Fibroblast of lung (primary cell): Measurements from ENCODE around the gene CCDC85A. TPM values are rescaled to one million over a fixed set of nuclear protein-coding genes. Genes with fewer than 3 reads are reported as not detected.

Experiments
- DNase-seq, 2 donors: peaks; one replicate each; pipeline versions ENCODE4 v3.0.0 to v3.0.0-alpha.2; 2010; ENCODE audit warnings: low read depth in 2 of 2
- H2AFZ ChIP-seq: 2 replicates; pipeline ENCODE4 v1.5.1; 2012; ENCODE audit warnings: low read length, control low read depth, inconsistent platforms
- H3K27ac ChIP-seq: 2 replicates; pipeline ENCODE4 v1.5.1; 2011; ENCODE audit warnings: low read length, control low read depth; ENCODE audit not compliant: insufficient read depth
- H3K27me3 ChIP-seq: 2 replicates; pipeline ENCODE4 v1.5.1; 2011; ENCODE audit warnings: mild to moderate bottlenecking, low read length; ENCODE audit not compliant: control insufficient read depth, insufficient read depth
- H3K36me3 ChIP-seq: 2 replicates; pipeline ENCODE4 v1.5.1; 2011; ENCODE audit warnings: low read length; ENCODE audit not compliant: control insufficient read depth, insufficient read depth
- H3K4me1 ChIP-seq: 2 replicates; pipeline ENCODE4 v1.5.1; 2011; ENCODE audit warnings: low read length; ENCODE audit not compliant: control insufficient read depth, insufficient read depth; ENCODE audit errors: extremely low read depth
- H3K4me2 ChIP-seq: 2 replicates; pipeline ENCODE4 v1.5.1; 2011; ENCODE audit warnings: low read length, control low read depth; ENCODE audit not compliant: insufficient read depth; ENCODE audit errors: extremely low read depth
- H3K4me3 ChIP-seq, 4 experiments: fragments of 200-600 bp in 1 of 4; sonication (generic) in 1 of 4; replicated peaks in 1 of 4; 2 replicates each; pipeline ENCODE4 v1.5.1; 2011 to 2016; ENCODE audit warnings: low read length in 4 of 4, low read depth in 3 of 4, mild to moderate bottlenecking in 3 of 4, control low read depth in 2 of 4, inconsistent platforms in 1 of 4, mixed read lengths in 1 of 4; ENCODE audit not compliant: insufficient read depth in 1 of 4; ENCODE audit errors: control extremely low read depth in 1 of 4
- H3K79me2 ChIP-seq: 2 replicates; pipeline ENCODE4 v1.5.1; 2012; ENCODE audit warnings: mild to moderate bottlenecking, low read length, inconsistent platforms; ENCODE audit not compliant: control insufficient read depth, insufficient read depth
- H3K9ac ChIP-seq: 2 replicates; pipeline ENCODE4 v1.5.1; 2011; ENCODE audit warnings: mild to moderate bottlenecking, low read length, control low read depth; ENCODE audit not compliant: insufficient read depth
- H3K9me3 ChIP-seq: 2 replicates; pipeline ENCODE4 v1.5.1; 2012; ENCODE audit warnings: low read depth, low read length; ENCODE audit not compliant: control insufficient read depth, insufficient read depth
- H4K20me1 ChIP-seq: 2 replicates; pipeline ENCODE4 v1.5.1; 2011; ENCODE audit warnings: low read length; ENCODE audit not compliant: control insufficient read depth, insufficient read depth; ENCODE audit errors: extremely low read depth
- EZH2 ChIP-seq: IDR thresholded peaks from 2 replicates; pipeline ENCODE4 v1.5.1; 2012; ENCODE audit warnings: low read length, control low read depth, mild to moderate bottlenecking; ENCODE audit errors: missing control alignments
- polyA plus RNA-seq, 2 donors: library from polyadenylated mRNA; depleted of rRNA in 1 of 2; stranded (reverse) in 1 of 2; unstranded in 1 of 2; fragments of >200 nt; gene quantifications; 2 replicates each; pipeline ENCODE4 v1.2.1, GENCODE V29; 2011 to 2012; ENCODE audit warnings: missing spikeins in 1 of 2
- total RNA-seq: library from RNA; depleted of rRNA; stranded (reverse); fragments of >200 nt; gene quantifications from 2 replicates; pipeline ENCODE4 v1.2.1, GENCODE V29; 2014
- TF ChIP-seq, protein P1 (sequence below), 2 donors: IDR thresholded peaks in 1 of 2; conservative IDR thresholded peaks in 1 of 2; 1 replicate in 1 of 2; 2 replicates in 1 of 2; pipeline ENCODE4 v1.5.1; 2011 to 2012; ENCODE audit warnings: low read length in 2 of 2, control low read depth in 1 of 2, inconsistent platforms in 1 of 2, low read depth in 1 of 2, mild to moderate bottlenecking in 1 of 2

Gene CCDC85A
- total and polyA plus RNA-seq, 2 donors (not counting 1 experiment from before 2014, with no cell fraction given) = 0.03 TPM; not detected in 1

DNA sequence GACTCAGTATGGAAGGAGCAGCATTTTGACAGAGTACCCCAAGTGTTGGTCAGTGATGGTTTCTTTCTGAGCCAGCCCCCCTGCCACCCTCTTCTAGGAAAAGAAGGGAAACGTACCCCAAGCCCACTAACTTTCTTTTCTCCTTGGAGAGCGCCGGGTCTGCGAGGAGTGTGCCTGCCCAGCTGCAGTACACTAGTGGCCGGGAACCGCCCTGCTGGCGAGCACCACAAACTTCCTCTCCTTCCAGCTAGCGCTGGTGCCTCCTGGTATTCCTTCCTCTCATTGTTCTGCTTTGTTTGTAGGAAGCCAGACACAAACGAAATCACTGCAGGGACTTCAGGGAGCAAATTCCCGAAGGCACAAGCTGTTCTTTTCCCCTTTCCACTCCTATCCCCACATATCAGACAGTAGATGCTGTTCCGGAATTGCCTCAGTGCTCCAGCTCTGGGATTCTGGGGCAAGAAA, 1.8 kb downstream of the CCDC85A start:
- Histone ChIP-seq H3K4me3 (peak overlapping the region in 2 of 4 experiments; percentile 16 to 38), H3K4me2 (no peak overlapping the region), H3K27ac (no peak overlapping the region), H3K9ac (no peak overlapping the region), H3K79me2 (no peaks in the 10 kb centered on the region), H3K27me3 (peaks cover 19% of the 10 kb centered on the region), H4K20me1 (no peaks in the 10 kb centered on the region), H3K36me3 (no peaks in the 10 kb centered on the region), H3K4me1 (no peaks in the 10 kb centered on the region), H2AFZ (no peak overlapping the region), H3K9me3 (no peaks in the 10 kb centered on the region)
- DNase-seq = peak in 1 of 2 donors; percentile 59
- TF ChIP-seq, protein P1, sequence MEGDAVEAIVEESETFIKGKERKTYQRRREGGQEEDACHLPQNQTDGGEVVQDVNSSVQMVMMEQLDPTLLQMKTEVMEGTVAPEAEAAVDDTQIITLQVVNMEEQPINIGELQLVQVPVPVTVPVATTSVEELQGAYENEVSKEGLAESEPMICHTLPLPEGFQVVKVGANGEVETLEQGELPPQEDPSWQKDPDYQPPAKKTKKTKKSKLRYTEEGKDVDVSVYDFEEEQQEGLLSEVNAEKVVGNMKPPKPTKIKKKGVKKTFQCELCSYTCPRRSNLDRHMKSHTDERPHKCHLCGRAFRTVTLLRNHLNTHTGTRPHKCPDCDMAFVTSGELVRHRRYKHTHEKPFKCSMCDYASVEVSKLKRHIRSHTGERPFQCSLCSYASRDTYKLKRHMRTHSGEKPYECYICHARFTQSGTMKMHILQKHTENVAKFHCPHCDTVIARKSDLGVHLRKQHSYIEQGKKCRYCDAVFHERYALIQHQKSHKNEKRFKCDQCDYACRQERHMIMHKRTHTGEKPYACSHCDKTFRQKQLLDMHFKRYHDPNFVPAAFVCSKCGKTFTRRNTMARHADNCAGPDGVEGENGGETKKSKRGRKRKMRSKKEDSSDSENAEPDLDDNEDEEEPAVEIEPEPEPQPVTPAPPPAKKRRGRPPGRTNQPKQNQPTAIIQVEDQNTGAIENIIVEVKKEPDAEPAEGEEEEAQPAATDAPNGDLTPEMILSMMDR (conservative IDR thresholded peaks at IDR 0.05 in 1 of 2, IDR thresholded peaks at IDR 0.05 in 1 of 2; ENCODE audit: low read depth in 1 of 2, low read length in 2 of 2) = no peak
- peak; percentile 39 for TF ChIP-seq EZH2

DNA sequence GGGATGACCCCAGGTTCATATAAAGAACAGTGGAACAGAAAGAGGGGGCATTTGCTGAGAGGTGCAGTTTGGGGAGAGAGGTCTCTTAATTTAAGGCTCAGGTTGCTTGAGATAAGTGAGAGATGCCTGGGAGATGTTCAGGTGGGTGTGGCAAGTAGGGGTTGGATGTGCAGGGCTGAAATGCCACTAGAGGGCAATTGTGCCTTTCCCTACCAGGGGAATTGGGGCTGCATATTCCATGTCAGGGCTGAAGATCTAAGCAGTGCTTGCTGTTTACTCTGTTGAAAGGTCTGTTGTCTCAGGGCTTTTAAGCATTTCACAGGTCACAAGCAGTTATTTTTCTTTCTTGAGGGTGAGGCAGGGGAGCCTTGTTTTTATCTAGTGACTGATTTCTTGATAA, 7.8 kb downstream of the CCDC85A start:
- H3K27me3 ChIP-seq = peaks cover under 1% of the 10 kb centered on the region
- no peaks in the 10 kb centered on the region for H3K4me1 ChIP-seq
- H3K36me3 ChIP-seq = no peaks in the 10 kb centered on the region
- H4K20me1 ChIP-seq = no peaks in the 10 kb centered on the region
- no peak overlapping the region for H3K27ac ChIP-seq
- no peaks in the 10 kb centered on the region for H3K9me3 ChIP-seq
- H3K9ac ChIP-seq = no peak overlapping the region
- no peak overlapping the region for H2AFZ ChIP-seq
- no peak overlapping the region for H3K4me3 ChIP-seq
- DNase-seq = peak in 1 of 2 donors; percentile 48
- no peaks in the 10 kb centered on the region for H3K79me2 ChIP-seq
- no peak overlapping the region for H3K4me2 ChIP-seq
- TF ChIP-seq, protein P1 (conservative IDR thresholded peaks at IDR 0.05 in 1 of 2, IDR thresholded peaks at IDR 0.05 in 1 of 2; ENCODE audit: low read depth in 1 of 2, low read length in 2 of 2) = peak in 1 of 2 donors; percentile 23
- TF ChIP-seq EZH2 = no peak

DNA sequence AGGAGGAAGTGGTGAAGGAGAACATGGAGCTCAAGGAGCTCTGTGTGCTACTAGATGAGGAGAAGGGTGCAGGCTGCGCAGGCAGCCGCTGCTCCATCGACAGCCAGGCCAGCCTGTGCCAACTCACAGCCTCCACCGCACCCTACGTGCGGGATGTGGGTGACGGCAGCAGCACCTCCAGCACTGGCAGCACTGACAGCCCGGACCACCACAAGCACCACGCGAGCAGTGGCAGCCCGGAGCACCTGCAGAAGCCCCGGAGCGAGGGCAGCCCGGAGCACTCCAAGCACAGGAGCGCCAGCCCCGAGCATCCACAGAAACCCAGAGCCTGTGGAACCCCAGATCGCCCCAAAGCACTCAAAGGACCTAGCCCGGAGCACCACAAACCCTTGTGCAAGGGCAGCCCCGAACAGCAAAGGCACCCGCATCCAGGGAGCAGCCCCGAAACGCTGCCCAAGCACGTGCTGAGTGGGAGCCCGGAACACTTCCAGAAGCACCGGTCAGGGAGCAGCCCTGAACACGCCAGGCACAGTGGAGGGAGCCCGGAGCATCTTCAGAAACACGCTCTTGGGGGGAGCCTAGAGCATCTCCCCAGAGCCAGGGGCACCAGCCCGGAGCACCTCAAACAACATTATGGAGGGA, 9.0 kb downstream of the CCDC85A start:
- Histone ChIP-seq H4K20me1 (no peaks in the 10 kb centered on the region), H3K27ac (no peak overlapping the region), H3K9me3 (no peaks in the 10 kb centered on the region), H3K36me3 (no peaks in the 10 kb centered on the region), H3K4me3 (no peak overlapping the region), H2AFZ (no peak overlapping the region), H3K27me3 (no peaks in the 10 kb centered on the region), H3K4me1 (no peaks in the 10 kb centered on the region), H3K4me2 (no peak overlapping the region), H3K9ac (no peak overlapping the region), H3K79me2 (no peaks in the 10 kb centered on the region)
- TF ChIP-seq, protein P1 (conservative IDR thresholded peaks at IDR 0.05 in 1 of 2, IDR thresholded peaks at IDR 0.05 in 1 of 2; ENCODE audit: low read depth in 1 of 2, low read length in 2 of 2) = no peak
- TF ChIP-seq EZH2 = no peak
- no peak for DNase-seq
